Activated gamma-delta T cell (primary cell): ENCODE data around the gene VCX3A.
"Not testable (repeated sequence)": the region's sequence is repeated elsewhere in the genome, so short reads cannot be mapped to it uniquely, and the experiment has no call there.

Experiments
- DNase-seq: peaks from one replicate; lab custom pipeline; 2025; lab: John Stamatoyannopoulos, UW
- total RNA-seq, 2 donors: gene quantifications; one replicate each; lab custom pipeline; 2026; lab: John Stamatoyannopoulos, UW

Gene VCX3A
- total RNA-seq = 0 reads per million in 2 donors

DNA sequence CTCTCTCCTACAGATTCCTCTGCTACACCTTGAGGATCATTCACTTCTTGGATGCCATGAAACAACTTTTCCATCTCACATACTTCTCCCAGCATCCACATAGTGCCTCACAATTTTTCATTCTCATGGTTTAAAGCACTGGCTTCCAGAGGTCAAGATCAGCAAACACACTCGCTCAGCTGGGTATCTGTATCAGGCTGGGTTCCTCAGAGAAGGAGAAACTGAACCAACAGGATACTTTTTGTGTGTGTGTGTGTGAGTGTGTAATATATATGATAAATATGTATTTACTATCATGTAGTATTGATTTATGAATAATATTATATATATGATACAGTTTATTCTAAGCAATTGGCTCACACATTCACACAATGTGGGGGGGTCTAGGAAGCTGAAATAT is at the start of gene VCX3A:
VCX3A (minus strand) TSS at position 101 of the 400 bp plus-strand sequence. CDS start 621 bp downstream, outside the sequence.
- DNase-seq = not testable (repeated sequence)

DNA sequence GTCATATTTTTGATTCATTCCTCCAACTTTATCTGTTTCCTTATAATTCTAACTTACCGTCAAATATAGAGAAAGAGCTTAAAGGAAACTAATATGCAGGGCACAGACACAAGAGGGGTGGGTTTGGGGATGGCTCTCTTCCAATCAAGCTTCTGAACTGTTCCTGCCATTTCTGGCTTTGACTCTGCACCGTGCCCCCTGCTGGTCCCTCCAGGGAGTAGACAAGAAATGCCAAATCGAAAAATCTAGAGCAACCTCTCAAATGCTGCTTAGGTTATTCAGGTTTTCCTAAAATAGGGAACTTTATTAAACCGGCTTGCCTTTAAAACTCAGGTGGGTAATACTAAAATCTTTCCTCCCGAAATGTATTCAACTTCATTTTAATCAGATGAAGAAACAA is 39.8 kb upstream of the VCX3A start:
- DNase-seq = no peak

- no peak for DNase-seq
These were observed 33.1 kb upstream of the VCX3A start for GRCh38 chrX:6568031-6568430.

DNA sequence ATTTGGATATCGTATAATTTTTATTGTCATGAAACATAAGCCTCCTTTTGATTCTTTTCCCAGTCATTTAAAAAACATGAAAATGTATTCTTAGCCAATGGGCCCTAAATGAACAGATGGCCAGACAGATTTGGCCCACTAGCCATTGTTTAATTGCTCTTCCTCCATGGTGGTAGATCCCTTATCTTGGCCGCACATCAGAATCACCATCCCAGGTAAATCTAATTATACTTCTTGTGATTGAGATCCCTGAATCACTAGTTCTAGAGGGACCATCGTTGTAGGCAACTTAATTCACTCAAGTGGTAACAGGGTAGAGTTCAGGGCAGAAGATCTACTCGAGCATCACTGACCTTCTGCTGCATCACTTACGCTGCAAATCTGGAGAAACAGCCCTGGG is 24.1 kb upstream of the VCX3A start:
- no peak for DNase-seq

DNA sequence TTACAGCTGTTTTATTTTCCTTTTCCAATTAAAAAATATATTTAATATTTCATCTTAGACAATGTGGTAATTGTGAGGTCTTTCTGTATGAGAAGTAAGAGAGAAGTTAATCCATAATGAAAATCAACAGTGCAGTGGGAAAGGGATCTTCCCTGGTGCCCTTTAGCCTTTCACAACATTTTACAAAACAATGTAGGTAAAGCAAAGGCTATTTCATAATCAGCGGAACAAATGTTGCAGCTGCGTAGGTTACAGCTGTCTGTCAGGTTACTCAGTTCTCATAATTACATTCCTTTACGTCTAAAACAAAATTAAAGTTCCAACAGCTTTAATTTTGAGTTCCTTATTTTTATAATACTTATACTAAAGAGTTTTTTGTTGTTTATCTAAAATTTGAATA is 22.8 kb upstream of the VCX3A start:
- no peak for DNase-seq

GRCh38 chrX:6550999-6551398 is 16.1 kb upstream of the VCX3A start:
- no peak for DNase-seq

DNA sequence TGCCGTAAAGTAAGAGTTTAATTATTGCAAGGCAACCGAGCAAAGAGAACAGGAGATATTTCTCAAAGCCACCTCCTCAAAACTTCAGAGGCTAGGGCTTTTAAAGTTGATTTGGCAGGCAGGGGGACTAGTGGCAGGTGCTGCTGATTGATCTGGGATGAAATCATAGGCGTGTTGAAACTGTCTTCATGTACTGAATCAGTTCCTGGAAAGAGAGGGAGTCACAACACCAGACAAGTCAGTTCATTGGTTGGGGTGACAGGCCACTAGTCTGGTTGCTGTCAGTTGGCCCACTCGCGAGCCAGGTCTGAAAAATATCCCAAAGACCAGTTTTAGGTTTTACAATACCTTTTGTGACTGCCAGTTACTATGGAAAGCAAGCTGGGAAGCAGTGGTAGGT is 10.8 kb upstream of the VCX3A start:
- no peak for DNase-seq

DNA sequence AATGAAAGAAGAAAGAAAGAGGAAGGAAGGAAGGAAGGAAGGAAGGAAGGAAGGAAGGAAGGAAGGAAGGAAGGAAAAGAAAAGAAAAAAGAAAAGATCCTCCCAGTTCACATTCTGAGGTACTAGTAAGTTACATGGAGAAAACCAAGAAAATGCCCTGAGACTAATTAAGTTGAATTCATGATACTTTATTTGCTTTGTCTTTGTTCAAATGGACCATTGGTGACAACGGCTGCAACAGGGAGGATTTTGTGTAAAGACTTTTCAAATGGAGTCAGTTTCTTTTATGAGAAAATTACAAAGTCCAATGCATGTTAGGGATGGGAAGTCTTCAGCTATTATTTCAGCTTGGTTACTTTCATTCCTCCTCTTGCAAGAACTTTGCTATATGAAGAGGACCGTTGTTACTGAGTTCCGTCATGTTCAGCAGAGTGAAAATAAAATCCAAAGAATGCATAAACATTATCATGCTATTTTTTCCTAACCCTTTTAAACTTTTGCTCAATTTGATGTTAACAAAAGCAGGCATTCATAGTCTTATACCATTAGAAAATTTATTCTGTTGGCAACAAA is 8.3 kb downstream of the VCX3A start:
- DNase-seq = no peak

DNA sequence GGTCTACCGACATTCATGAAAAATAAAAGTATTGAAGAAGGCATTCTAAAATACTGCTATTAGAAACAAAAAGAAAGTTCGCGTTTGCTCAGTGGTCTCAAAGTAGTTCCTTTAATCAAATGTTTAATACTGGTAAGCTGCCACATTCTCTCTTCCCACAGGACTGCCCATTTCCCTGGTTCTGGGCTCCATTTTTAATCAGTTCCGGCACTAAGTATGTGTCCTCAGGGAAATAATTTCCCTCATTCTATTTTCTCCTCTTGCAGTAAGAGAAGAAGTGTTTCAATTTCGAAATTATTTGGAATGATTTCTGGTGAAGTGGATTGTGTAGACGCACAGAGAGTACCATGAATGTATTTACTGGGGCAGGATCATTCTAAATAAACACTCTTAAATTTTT is 17.5 kb downstream of the VCX3A start:
- no peak for DNase-seq

DNA sequence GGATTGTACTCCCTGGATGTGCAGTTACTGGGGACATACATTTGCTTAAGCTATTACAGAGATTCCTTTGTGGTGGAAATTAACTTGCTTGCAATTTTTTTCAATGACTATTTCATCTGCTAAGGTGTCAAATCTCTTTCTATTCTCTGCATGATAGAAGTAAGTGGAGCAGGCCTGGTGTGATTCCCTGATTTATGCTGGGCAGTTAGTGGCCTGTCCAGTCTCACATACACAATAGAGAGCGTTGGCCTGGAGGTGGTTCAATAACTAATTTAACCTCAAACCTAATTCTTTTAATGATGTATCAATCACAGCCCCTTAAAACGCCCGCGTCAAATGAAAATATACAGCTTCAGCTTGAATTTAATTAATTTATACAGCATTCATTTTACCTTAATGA is 28.5 kb downstream of the VCX3A start:
- DNase-seq = no peak

- DNase-seq = no peak
These were observed 29.0 kb downstream of the VCX3A start for GRCh38 chrX:6505960-6506359.

- DNase-seq = no peak
These were observed 34.2 kb downstream of the VCX3A start for GRCh38 chrX:6500719-6501118.

GRCh38 chrX:6498324-6498723 is 36.6 kb downstream of the VCX3A start:
- no peak for DNase-seq
